Measurements from ENCODE around the gene SLC6A8.

DNA sequence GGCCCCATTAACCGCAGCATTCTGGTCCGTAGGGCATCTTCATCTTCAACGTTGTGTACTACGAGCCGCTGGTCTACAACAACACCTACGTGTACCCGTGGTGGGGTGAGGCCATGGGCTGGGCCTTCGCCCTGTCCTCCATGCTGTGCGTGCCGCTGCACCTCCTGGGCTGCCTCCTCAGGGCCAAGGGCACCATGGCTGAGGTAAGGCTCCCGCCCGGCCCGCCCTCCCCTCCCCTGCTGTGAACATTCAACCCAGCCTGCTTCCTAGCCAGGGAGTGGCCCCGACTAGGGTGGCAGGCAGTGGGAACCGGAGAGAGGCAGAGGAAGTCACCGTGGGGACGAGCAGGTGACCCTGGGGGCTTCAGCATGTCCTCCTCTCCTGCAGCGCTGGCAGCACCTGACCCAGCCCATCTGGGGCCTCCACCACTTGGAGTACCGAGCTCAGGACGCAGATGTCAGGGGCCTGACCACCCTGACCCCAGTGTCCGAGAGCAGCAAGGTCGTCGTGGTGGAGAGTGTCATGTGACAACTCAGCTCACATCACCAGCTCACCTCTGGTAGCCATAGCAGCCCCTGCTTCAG is 7.1 kb downstream of the SLC6A8 start:
- TF ChIP-seq, protein P1, sequence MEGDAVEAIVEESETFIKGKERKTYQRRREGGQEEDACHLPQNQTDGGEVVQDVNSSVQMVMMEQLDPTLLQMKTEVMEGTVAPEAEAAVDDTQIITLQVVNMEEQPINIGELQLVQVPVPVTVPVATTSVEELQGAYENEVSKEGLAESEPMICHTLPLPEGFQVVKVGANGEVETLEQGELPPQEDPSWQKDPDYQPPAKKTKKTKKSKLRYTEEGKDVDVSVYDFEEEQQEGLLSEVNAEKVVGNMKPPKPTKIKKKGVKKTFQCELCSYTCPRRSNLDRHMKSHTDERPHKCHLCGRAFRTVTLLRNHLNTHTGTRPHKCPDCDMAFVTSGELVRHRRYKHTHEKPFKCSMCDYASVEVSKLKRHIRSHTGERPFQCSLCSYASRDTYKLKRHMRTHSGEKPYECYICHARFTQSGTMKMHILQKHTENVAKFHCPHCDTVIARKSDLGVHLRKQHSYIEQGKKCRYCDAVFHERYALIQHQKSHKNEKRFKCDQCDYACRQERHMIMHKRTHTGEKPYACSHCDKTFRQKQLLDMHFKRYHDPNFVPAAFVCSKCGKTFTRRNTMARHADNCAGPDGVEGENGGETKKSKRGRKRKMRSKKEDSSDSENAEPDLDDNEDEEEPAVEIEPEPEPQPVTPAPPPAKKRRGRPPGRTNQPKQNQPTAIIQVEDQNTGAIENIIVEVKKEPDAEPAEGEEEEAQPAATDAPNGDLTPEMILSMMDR (IDR thresholded peaks at IDR 0.05; ENCODE audit: low read depth, low read length): no peak
- TF ChIP-seq EZH2phosphoT487 (IDR thresholded peaks at IDR 0.05; ENCODE audit: low read depth): no peak

All from OCI-LY3 (cell line).